ENCODE measurements around the gene OSM.
"Not testable (repeated sequence)": the region's sequence is repeated elsewhere in the genome, so short reads cannot be mapped to it uniquely, and the experiment has no call there.

OSM gene

DNA sequence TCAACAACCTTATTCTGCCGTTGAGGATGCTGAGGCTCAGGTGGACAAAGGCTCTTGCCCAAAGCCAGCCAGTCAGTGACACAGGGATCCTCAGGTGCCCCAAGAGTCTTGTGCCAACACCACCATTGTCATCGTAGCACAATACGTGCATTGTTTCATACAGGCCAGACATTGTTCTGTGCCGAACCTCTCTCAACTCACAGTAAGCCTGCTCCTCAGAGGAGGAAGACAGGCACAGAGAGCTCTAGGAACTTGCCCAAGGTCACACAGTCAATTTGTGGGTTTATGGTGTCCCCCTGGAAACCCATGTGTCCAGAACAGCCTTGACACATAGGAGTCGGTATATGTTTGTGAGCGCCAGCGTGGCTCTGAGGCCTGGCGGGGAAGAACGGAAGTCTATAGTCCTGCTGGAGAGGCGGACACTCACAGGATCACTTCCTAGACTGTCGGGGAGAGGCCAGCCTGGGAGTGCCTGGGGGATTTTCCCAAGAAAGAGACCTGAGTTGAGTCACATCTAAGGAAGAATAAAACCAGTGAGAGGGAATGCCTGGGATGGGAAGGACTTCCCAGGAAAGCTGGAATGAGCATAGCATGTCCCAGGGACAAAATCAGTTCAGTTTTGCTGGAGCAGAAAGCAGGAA, 40.3 kb downstream of the OSM start:
- DNase-seq (ENCODE audit: low spot score) = no peak

DNA sequence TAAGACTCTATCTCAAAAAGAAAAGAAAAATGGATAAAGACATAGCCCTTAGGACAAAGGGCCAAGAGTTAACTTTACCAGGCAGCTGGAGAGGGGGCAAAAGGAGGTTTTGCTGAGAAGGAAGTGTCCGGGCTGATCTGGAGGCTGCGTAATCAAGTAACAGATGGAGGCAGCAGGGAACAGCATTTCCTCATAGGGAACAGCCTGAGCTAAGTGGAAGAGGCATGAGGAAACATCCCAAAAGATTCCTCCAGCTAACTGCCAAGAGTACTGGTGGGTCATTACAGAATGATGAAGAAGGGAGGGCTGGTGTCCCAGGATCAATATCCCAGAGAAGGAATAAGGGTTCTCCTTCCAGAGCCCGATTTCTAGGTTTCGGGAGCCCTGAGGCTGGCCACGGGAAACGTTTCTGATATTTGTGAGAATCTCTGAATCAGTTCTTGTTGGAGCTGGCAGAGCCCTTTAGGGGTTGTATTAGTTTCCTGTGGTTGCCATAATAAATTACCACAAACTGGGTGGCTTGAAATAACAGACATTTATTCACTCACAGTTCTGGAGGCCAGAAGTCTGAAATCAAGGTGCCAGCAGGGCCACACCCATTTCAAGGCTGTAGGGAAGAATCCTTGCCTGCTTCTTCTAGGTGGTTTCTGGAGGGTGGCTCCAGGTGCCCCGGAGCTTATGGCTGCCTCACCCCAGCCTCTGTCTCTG, 41.3 kb downstream of the OSM start:
- no peak for DNase-seq (ENCODE audit: low spot score)

DNA sequence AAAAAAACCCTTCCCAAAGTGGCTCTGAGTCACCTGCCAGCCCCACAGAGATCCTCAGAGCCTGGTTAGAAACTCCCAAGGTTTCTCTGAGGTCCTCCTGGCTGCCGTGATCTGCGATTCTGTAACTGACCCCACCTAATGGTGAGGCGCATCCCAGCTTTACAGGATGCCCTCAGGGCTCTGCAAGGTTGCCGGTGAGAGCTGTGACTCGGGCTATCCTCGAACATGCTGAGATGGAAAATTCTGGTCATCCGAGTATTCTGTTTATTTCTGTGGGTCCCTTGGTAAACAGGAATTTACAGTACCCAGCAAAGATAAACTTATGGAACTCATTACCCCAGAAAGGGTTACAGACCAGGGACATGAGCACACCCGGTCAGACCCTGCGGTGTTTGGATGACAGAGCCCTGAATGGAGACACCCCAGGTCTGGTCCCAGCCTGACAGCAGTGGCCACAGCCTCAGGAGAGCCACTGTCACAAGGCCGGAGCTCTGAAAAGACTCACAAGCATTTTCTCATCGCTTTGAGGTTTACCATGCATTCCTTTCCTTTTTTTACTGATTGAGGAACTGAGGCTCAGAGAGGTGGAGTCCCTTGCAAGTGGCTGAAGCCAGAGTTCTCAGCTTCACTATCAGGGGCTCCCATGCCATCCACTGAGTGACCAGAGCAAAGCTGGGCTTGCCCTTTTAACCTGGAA, 42.3 kb downstream of the OSM start:
- no peak for DNase-seq (ENCODE audit: low spot score)

DNA sequence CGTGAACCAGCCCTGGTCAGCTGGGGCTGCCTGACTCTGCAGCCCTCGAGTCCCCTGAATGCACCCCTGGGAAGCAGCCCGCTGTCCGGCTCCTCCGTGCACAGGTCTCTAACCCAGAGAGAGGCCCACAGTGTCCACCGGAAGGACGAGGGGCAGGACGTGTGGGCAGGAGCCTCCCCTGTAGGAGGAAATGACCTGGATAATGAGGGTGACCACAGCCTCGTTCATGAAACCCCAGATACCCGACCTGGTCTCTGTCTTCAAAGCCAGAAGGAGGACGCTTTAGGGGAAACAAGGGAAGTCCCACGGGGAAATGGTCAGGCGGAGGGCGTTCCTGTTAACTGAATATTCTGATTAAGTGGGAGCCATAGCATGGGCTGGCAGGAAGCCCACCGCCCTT, 43.3 kb downstream of the OSM start:
- DNase-seq (ENCODE audit: low spot score) = no peak

DNA sequence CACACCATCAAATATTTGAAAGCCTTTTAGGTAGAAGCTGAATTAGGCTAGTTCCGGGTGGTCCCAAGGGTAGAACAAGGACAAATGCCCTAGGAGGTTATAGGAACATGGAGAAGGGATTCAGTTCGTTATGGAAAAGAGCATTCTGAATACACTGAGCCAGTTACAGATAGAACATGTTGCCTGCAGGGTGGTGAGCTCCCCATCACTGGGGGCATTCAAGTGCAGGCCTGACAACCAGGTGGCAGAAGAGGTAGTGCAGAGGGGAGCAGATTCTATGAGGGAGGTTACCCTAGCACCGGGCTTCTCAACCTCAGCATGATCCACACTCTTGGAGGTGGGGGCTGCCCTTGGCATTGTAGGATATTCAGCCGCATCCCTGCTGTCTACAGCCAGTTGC, 44.3 kb downstream of the OSM start:
- DNase-seq (ENCODE audit: low spot score) = no peak

DNA sequence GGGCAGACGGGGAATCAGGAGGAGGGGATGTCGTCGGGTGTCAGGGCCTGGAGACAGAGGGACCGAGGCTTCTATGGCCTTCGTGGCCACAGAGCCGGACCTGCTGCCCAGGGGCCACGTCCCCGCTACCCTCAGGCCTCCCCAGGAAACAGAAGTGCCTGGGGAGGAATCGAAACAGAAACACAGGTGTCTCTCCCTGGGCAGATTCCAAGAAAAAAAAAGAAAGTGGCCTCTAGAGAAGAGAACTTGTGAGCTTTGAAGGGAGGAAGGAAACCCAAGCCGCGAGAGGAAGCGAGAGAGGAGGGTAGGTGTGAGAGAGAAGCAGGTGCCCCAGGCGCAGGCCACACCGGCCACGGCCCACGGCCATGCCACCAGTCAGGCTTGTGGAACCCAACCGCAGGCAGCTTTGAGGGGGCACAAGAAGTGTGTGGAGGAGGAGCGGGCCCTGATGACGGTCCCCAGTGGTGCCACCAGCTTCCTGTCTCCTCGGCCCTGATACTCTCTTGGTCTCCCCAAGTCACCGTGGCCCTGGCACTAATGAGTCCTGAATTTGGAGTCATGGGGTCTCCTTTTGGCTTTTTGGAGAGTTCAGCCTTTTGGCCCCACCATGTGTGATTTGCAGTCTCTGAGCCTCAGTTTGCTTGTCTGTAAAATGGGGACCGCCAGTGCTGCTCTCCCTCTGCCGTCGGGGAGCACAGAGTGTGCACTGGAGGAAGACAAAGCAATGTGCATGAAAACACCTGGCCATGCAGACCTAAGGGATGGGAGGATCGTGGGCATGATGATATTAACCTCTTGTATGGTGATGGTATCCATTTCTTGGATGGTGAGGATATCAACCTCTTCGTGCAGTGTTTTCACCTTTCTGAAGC, 45.3 kb downstream of the OSM start:
- no peak for DNase-seq (ENCODE audit: low spot score)

DNA sequence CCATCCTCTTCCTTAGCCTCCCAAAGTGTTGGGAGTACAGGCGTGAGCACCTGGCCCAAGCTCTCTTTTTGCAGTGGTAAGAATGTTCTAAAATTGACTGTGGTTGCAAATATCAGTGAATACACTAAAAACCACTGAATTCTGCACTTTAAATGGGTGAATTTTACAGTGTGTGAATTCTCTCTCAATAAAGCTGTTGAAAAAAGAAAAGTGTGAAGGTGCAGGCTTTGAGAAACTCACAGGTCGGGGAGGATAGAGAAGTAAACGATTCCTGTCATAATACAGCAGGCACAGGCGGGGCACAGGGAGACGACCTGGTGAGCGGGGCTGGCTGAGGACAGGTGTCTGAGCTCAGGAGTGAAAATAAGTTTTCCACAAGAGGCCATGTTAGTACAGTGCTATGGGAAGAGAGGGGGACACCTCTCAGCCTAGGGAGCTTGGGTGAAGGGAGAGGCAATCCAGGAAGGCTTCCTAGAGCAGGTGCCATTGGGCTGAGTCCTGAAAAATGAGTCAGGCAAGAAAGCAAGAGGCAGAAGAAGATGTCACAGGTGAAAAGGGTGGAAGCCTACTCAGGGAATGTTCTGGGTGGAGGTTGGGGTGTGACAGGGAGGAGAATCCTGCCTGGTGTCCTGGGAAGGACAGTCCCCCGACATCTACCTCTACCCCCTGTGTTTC, 46.2 kb downstream of the OSM start:
- no peak for DNase-seq (ENCODE audit: low spot score)

DNA sequence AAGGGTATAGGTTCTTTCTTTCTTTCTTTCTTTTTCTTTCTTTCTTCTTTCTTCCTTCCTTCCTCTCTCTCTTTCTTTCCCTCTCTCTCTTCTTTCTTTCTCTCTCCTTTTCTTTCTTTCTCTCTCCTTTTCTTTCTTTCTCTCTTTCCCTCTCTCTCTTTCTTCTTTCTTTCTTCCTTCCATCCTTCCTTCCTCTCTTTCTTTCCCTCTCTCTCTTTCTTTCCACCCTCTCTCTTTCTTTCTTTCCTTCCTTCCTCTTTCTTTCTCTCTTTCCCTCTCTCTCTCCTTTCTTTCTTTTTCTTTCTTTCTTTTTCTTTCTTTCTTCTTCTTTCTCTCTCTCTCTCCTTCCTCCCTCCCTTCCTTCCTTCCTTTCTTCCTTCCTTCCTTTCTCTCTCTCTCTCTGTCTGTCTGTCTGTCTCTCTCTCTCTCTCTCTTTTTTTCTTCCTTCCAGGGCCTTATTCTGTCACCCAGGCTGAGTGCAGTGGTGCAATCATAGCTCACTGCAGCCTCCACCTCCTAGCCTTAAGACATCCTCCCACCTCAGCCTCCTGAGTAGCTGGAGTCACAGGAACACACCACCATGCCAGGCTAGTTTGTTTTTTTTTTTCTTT, 46.9 kb downstream of the OSM start:
- DNase-seq (ENCODE audit: low spot score) = no peak

DNA sequence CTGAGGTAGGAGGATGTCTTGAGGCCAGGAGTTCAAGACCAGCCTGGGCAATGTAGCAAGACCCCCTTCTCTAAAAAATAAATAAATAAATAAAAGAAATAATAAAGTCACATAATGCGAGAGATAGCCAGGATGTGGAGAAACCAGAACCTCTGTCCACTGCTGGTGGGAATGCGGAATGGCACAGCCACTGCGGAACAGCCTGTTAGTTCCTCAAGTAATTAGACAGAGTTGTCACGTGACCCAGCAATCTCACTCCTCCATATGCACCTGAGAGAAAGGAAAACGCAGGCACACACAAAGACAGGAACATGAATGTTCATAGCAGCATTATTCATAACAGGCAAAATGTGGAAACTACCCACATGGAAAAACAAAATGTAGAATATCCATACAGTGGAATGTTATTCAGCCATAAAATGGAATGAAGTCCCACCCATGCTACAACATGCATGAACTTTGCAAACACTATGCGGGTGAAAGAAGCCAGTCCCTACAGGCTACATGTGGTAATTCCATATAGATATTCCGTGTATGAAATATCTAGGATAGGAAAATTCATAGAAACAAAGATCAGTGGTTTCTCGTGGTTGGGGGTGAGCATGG, 47.5 kb downstream of the OSM start:
- no peak for DNase-seq (ENCODE audit: low spot score)

DNA sequence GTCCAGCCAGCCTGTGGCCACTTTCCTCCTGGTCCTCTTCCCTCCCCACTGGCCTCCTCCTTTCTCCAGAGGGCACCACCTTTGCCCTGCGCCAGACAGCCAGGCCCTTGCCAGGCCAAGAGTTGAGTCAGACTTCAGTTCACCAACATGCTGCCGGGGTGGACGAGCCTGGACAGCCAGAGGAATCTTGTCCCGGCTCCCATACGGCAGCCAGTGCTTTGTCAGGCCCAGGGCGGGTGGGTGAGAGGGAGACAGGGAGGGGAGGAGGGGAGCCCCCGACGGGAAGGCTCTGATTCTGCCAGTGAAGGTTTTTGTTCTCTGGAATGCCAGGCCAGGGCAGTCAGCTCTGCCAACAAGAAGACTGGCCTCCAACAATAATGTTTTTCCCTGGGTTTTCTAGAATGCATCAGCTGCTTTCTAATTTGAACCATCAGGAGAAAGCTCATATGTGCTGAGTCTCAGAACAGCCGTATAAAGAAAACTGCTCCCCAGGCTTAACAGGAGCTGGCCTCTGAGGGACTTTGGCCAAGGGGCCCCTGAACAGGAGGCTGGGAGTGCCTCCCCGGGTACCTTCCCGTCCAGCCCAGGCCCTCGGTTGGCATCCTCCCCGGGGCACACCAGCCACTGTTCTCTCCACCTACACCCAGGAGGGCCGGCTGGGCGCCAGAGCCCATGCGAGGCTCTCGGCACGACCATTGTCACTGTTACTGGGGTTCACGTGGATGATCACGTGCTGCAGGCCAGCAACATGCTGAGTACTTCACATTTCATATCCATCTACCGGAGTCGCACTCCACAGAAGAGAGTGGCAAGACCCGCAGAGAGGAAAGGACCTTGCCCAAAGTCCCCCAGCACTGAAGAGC, 48.7 kb downstream of the OSM start:
- no peak for DNase-seq (ENCODE audit: low spot score)

DNA sequence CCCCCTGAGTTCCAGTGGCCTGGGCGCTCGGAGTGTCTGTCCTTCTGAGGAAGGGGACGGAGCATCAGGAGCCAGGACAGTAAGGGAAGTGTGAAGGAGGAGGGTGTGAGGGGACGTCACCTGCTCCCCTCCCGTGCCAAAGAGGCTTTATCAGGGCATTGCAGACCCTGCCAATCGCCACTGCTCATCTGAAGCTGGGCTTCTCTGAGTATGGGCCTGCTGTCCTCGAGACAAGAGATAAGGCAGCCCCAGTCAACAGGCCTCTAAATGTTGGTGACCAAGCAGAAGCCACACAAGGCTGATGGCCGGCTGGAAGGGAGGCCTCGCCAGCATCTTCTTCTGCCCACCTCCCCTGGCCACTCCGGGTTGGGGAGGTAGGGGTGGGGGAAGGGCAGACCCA, 49.9 kb downstream of the OSM start:
- DNase-seq (ENCODE audit: low spot score) = no peak

DNA sequence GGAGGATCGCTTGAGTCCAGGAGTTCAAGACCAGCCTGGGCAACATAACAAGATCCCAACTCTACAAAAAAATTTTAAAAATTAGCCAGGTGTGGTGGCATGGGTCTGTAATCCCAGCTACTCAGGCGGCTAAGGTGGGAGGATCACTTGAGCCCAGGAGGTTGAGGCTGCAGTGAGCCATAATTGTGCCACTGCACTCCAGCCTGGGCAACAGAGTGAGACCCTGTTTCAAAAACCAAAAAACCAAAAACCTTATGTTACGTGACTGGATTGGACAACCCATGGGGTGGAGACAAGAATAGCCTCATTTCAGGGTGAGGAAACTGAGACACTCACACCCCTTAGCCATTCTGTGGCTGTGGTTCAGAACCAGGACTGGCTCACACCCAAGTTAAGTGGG, 50.4 kb downstream of the OSM start:
- DNase-seq (ENCODE audit: low spot score) = not testable (repeated sequence)

DNA sequence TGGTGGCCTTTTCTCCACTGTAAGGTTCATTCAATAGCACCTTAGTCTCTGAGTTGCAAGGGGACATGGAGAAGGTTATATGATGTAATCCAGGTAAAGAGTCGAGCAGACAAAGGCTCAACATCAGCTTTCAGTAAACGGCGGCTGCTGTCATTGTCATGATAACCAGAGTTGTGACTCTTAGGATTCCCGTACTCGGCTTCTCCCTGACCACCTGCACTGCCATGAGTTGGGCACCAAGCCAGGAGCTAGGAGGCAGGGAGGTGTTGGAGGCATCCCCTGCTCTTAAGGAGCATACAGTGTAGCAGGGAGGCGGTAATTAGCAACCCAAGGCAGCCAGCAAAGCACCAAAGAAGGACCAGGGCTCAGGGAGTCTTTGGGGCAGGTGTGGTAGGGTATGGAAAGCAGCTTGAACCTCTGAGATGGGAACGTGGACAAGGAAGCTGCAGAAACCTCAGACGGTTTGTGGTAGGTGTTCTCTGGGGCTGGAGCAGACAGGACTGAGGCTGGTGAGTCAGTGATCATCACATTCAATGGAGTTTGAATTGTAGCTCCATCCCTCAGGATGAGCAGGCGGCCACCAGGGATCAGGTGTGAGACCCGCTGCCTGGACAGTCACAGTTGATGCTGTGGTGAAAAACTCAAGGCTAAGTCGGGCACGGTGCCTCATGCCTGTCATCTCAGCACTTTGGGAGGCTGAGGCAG, 51.8 kb downstream of the OSM start:
- DNase-seq (ENCODE audit: low spot score) = no peak

DNA sequence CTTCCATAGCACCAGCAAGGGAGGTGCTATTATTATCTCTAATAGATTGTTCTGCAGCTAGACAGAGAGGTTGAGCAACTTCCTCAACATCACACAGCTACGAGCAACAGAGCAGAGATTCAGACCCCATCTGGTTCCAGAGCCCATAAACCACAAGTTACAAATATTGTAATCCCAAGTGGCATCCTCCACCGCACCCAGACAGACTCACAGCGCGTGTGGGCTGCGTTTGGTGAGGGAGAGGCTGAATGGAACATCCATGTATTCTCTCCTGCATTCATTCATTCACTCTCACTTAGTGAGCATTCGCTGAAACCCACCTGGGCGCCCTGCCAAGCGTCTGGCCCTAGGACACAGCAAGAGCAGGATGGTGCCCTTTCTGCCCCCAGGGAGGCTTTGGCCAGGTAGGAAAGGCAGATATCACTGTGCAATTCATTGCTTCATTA, 53.6 kb downstream of the OSM start:
- DNase-seq (ENCODE audit: low spot score) = no peak
